ENCODE data around the gene SP1.
"Not testable (repeated sequence)": the region's sequence is repeated elsewhere in the genome, so short reads cannot be mapped to it uniquely, and the experiment has no call there.

The SP1 gene

GRCh38 chr12:53380104-53380793 is at the start of gene SP1:
Gene SP1, plus strand, starts transcription at chr12:53380176. Its CDS starts 116 bp downstream, at chr12:53380292.
- peak within 1 kb of the TSS; percentile 53 for H3K4me3 ChIP-seq (replicated peaks; ENCODE audit: low read depth, low read length)
- DNase-seq (ENCODE audit: extremely low read depth, low read depth): no peak
- TF ChIP-seq, protein P1, sequence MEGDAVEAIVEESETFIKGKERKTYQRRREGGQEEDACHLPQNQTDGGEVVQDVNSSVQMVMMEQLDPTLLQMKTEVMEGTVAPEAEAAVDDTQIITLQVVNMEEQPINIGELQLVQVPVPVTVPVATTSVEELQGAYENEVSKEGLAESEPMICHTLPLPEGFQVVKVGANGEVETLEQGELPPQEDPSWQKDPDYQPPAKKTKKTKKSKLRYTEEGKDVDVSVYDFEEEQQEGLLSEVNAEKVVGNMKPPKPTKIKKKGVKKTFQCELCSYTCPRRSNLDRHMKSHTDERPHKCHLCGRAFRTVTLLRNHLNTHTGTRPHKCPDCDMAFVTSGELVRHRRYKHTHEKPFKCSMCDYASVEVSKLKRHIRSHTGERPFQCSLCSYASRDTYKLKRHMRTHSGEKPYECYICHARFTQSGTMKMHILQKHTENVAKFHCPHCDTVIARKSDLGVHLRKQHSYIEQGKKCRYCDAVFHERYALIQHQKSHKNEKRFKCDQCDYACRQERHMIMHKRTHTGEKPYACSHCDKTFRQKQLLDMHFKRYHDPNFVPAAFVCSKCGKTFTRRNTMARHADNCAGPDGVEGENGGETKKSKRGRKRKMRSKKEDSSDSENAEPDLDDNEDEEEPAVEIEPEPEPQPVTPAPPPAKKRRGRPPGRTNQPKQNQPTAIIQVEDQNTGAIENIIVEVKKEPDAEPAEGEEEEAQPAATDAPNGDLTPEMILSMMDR (IDR thresholded peaks at IDR 0.05; ENCODE audit: low read depth, low read length, missing control alignments): no peak

DNA sequence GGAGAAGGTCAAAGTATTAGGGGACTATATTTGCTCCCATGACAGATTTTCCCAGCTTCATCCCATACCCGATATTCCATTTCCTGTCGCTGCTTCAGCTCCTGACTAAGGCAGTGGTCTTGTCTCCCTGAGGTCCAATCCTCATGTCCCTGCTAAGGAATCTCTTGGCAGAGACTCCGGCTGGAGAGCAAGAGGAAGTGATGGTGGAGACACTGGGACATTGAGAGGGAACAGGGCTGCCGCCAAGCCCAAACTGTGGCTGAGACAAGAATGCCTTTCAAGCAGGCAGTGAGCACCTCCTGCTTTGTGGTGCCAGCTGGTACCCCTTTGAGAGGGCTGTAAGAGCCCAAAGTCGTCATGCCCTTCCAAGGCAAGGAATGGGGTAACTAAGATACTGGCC is 49.3 kb upstream of the SP1 start:
- no peak overlapping the region for H3K4me3 ChIP-seq (replicated peaks; ENCODE audit: low read depth, low read length)
- TF ChIP-seq, protein P1 (IDR thresholded peaks at IDR 0.05; ENCODE audit: low read depth, low read length, missing control alignments): no peak
- DNase-seq (ENCODE audit: extremely low read depth, low read depth): no peak

GRCh38 chr12:53332339-53332738 is 47.6 kb upstream of the SP1 start:
- not testable (repeated sequence) for DNase-seq (ENCODE audit: extremely low read depth, low read depth); H3K4me3 ChIP-seq (replicated peaks; ENCODE audit: low read depth, low read length)

DNA sequence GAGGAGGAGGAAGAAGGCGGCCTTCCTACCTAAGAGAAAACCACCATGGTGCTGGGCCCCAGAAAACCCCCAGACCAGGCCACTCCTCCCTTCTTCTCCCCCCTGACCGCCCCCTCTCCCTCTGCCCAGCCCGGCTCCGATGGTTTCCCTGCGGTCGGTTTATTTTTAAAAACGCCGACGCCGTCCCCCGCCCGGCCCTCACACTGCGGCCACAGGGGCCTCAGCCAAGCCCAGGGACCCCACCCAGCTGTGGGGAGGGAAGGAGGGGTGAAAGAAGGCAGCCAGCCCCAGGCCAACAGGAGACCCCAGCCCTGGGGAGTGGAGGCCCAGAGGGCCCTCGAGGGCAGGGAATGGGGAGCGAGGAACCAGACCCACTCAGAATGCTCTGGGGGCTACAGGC is 47.2 kb upstream of the SP1 start:
- no peak for DNase-seq (ENCODE audit: extremely low read depth, low read depth)
- TF ChIP-seq, protein P1 (IDR thresholded peaks at IDR 0.05; ENCODE audit: low read depth, low read length, missing control alignments): no peak
- no peak overlapping the region for H3K4me3 ChIP-seq (replicated peaks; ENCODE audit: low read depth, low read length)

GRCh38 chr12:53333289-53333688 is 46.7 kb upstream of the SP1 start:
- DNase-seq (ENCODE audit: extremely low read depth, low read depth): no peak
- TF ChIP-seq, protein P1 (IDR thresholded peaks at IDR 0.05; ENCODE audit: low read depth, low read length, missing control alignments): no peak
- no peak overlapping the region for H3K4me3 ChIP-seq (replicated peaks; ENCODE audit: low read depth, low read length)

DNA sequence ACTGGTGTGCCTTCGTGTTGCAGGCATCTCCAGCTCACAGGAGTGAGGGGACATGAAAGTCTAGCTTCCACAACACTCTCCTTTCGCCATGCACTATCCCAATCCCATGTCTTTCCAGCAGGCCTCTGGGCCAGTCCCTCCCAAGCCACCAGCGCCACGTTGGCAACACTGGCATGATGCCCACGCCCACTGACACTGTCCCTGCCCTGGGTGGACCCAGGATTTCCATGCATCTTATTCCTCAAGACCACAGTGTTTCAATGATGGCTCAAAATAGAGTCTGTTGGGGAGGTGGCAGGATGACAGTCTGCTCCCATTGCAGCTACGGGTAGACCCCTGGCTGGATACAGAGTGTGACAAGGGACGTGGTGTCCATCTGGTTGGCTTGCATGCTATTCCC is 46.1 kb upstream of the SP1 start:
- no peak for DNase-seq (ENCODE audit: extremely low read depth, low read depth)
- H3K4me3 ChIP-seq (replicated peaks; ENCODE audit: low read depth, low read length): no peak overlapping the region
- TF ChIP-seq, protein P1 (IDR thresholded peaks at IDR 0.05; ENCODE audit: low read depth, low read length, missing control alignments): no peak

GRCh38 chr12:53334822-53335221 is 45.2 kb upstream of the SP1 start:
- no peak overlapping the region for H3K4me3 ChIP-seq (replicated peaks; ENCODE audit: low read depth, low read length)
- TF ChIP-seq, protein P1 (IDR thresholded peaks at IDR 0.05; ENCODE audit: low read depth, low read length, missing control alignments): no peak
- DNase-seq (ENCODE audit: extremely low read depth, low read depth): no peak
